Parathyroid adenoma (tissue), 2 donors: ENCODE results near the gene EPAS1.
A peak's percentile ranks its signal among the peaks of the same experiment; 100 is the strongest.

Experiments used
- H2AFZ ChIP-seq: fragments of 300-600 bp; sonication (generic); one replicate; pipeline ENCODE4 v1.7.0; 2017; ENCODE audit warnings: antibody characterized with exemption, mild to moderate bottlenecking
- H3K27ac ChIP-seq: fragments of 300-600 bp; sonication (generic); one replicate; pipeline ENCODE4 v1.7.0; 2017
- H3K27me3 ChIP-seq: fragments of 300-600 bp; sonication (generic); one replicate; pipeline ENCODE4 v1.7.0; 2017; ENCODE audit warnings: low read length; ENCODE audit not compliant: control insufficient read depth, insufficient read depth
- H3K36me3 ChIP-seq: fragments of 300-600 bp; sonication (generic); one replicate; pipeline ENCODE4 v1.7.0; 2017; ENCODE audit warnings: low read length; ENCODE audit not compliant: control insufficient read depth, insufficient read depth
- H3K4me1 ChIP-seq: fragments of 300-600 bp; sonication (generic); one replicate; pipeline ENCODE4 v1.7.0; 2017; ENCODE audit warnings: control low read depth
- H3K4me2 ChIP-seq: fragments of 300-600 bp; sonication (generic); one replicate; pipeline ENCODE4 v1.7.0; 2017; ENCODE audit warnings: low read length
- H3K4me3 ChIP-seq: fragments of 300-600 bp; sonication (generic); one replicate; pipeline ENCODE4 v1.7.0; 2017; ENCODE audit warnings: low read depth, low read length
- H3K79me2 ChIP-seq: fragments of 300-600 bp; sonication (generic); one replicate; pipeline ENCODE4 v1.7.0; 2017; ENCODE audit warnings: control low read depth
- H3K9ac ChIP-seq: fragments of 300-600 bp; sonication (generic); one replicate; pipeline ENCODE4 v1.7.0; 2017; ENCODE audit warnings: mild to moderate bottlenecking
- H3K9me3 ChIP-seq: fragments of 300-600 bp; sonication (generic); one replicate; pipeline ENCODE4 v1.7.0; 2017; ENCODE audit warnings: low read length; ENCODE audit not compliant: control insufficient read depth
- CTCF ChIP-seq: fragments of 300-600 bp; sonication (generic); IDR thresholded peaks from one replicate; pipeline ENCODE4 v1.7.0; 2017; ENCODE audit warnings: antibody characterized with exemption, mild to moderate bottlenecking
- donor health status: primary hyperparathyroidism.

Gene EPAS1

DNA sequence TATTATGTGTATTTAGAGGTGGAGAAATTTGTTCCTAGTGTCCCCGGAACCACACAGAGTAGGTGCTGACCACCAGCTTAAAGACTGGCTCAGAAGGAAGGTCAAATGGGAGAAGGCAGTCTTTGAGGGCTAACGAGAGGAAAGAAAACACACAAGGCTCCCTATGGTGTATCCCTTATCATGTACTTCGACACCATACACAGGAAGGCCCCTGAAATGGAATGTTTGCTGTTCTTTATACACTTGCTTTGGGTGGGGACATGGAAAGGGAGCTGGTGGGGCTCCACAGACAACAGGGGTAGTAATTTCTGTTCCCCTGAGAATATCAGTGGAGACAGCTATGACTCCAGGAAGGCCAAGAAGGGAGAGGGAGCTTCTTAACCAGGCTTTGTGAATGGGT lies 6.0 kb downstream of the EPAS1 start:
- Histone ChIP-seq H3K9ac (no peak overlapping the region), H3K4me3 (no peak overlapping the region)

GRCh38 chr2:46303822-46304221 lies 6.6 kb downstream of the EPAS1 start:
- H3K79me2 ChIP-seq: peaks cover 70% of the 10 kb centered on the region
- no peak overlapping the region for H2AFZ ChIP-seq
- H3K9me3 ChIP-seq: no peaks in the 10 kb centered on the region
- no peak overlapping the region for H3K4me3 ChIP-seq
- no peaks in the 10 kb centered on the region for H3K36me3 ChIP-seq
- TF ChIP-seq CTCF: no peak
- H3K4me1 ChIP-seq: peaks cover 28% of the 10 kb centered on the region
- no peaks in the 10 kb centered on the region for H3K27me3 ChIP-seq
- no peak overlapping the region for H3K27ac ChIP-seq
- H3K4me2 ChIP-seq: peak overlapping the region; percentile 4
- no peak overlapping the region for H3K9ac ChIP-seq

More for the DNA sequence above, 6.0 kb downstream of the EPAS1 start:
- Histone ChIP-seq H3K4me1 (peaks cover 27% of the 10 kb centered on the region), H3K9me3 (no peaks in the 10 kb centered on the region), H3K79me2 (peaks cover 66% of the 10 kb centered on the region), H3K27me3 (no peaks in the 10 kb centered on the region), H3K27ac (no peak overlapping the region), H2AFZ (no peak overlapping the region), H3K4me2 (peak overlapping the region; percentile 4), H3K36me3 (no peaks in the 10 kb centered on the region)
- TF ChIP-seq CTCF: no peak

- Histone ChIP-seq H3K27me3 (no peaks in the 10 kb centered on the region), H3K79me2 (peaks cover 72% of the 10 kb centered on the region), H2AFZ (no peak overlapping the region), H3K4me1 (peaks cover 29% of the 10 kb centered on the region), H3K4me3 (no peak overlapping the region), H3K9me3 (no peaks in the 10 kb centered on the region), H3K9ac (no peak overlapping the region), H3K27ac (no peak overlapping the region), H3K36me3 (no peaks in the 10 kb centered on the region), H3K4me2 (no peak overlapping the region)
- no peak for TF ChIP-seq CTCF
Observed at GRCh38 chr2:46304635-46305034, 7.4 kb downstream of the EPAS1 start.

DNA sequence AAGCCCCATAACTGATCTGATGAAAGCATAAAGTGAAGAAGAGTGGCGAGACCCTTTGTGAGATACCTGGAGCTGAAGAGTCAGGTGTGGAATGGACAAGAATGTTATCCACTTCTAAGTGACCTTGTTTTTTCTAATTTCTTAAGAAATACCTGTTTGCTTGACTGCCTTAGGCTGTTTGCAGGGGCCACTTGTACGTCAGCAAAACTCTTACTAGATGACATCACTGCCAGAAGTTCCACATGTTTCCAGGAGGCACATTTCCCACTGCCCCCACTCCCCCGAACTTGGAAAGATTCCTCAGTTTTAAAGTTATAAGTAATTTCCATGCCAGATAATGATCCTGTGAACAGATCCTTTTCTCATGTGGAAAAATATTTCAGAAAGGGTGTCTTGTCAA lies 8.0 kb downstream of the EPAS1 start:
- H3K4me1 ChIP-seq: peaks cover 29% of the 10 kb centered on the region
- no peak overlapping the region for H3K27ac ChIP-seq
- no peaks in the 10 kb centered on the region for H3K27me3 ChIP-seq
- H3K36me3 ChIP-seq: no peaks in the 10 kb centered on the region
- peaks cover 69% of the 10 kb centered on the region for H3K79me2 ChIP-seq
- no peaks in the 10 kb centered on the region for H3K9me3 ChIP-seq
- TF ChIP-seq CTCF: no peak
- no peak overlapping the region for H3K4me3 ChIP-seq
- H2AFZ ChIP-seq: no peak overlapping the region
- H3K4me2 ChIP-seq: no peak overlapping the region
- H3K9ac ChIP-seq: no peak overlapping the region

DNA sequence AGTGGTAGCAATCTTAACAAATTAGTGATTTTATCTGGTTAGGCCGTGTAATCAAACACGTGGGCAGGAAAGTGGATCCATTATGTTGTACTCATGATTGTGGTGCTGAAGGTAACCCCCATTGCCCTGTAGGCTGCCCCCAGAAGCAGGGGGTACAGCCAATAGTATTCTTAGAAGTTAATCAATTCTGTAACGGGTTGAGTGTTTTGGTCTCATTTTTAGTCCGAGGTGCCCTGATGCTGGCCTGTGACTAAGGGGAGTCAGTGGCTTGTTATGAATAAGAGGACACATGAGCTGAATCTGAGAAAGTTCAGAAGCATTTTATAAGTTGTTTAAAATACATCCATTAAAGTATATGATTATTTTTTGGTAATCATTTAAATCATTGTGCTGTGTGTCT lies 8.6 kb downstream of the EPAS1 start:
- peak overlapping the region; percentile 5 for H3K4me2 ChIP-seq
- no peak overlapping the region for H3K9ac ChIP-seq
- H3K4me1 ChIP-seq: peaks cover 29% of the 10 kb centered on the region
- H3K4me3 ChIP-seq: no peak overlapping the region
- no peaks in the 10 kb centered on the region for H3K9me3 ChIP-seq
- H3K79me2 ChIP-seq: peaks cover 65% of the 10 kb centered on the region
- H2AFZ ChIP-seq: no peak overlapping the region
- no peaks in the 10 kb centered on the region for H3K27me3 ChIP-seq
- H3K27ac ChIP-seq: no peak overlapping the region
- no peak for TF ChIP-seq CTCF
- H3K36me3 ChIP-seq: no peaks in the 10 kb centered on the region
